Esophagus muscularis mucosa (tissue), 4 donors: ENCODE measurements around the gene MEIS2. TPM values are rescaled to one million over a fixed set of nuclear protein-coding genes. Genes with fewer than 3 reads are reported as not detected.

Experiments
- DNase-seq: peaks from one replicate; pipeline ENCODE4 v3.0.0-alpha.2; 2017; ENCODE audit errors: extremely low spot score
- H3K27ac ChIP-seq, 4 donors: fragments of 200-600 bp; sonication (generic); replicated peaks in 1 of 4; 1 replicate in 3 of 4; 2 replicates in 1 of 4; pipeline ENCODE4 v1.5.1; 2016 to 2019; ENCODE audit warnings: mild to moderate bottlenecking in 1 of 4
- H3K27me3 ChIP-seq, 4 donors: fragments of 200-600 bp; sonication (generic); one replicate each; pipeline versions ENCODE4 v1.5.1 to v1.6.0; 2016 to 2019
- H3K36me3 ChIP-seq, 4 donors: fragments of 200-600 bp; sonication (generic); one replicate each; pipeline ENCODE4 v1.5.1; 2016 to 2019
- H3K4me1 ChIP-seq, 4 donors: fragments of 200-600 bp; sonication (generic); one replicate each; pipeline ENCODE4 v1.5.1; 2016 to 2019
- H3K4me3 ChIP-seq, 4 donors: fragments of 200-600 bp; sonication (generic); 1 replicate in 2 of 4; 2 replicates in 2 of 4; pipeline ENCODE4 v1.5.1; 2016 to 2019; ENCODE audit warnings: mild to moderate bottlenecking in 4 of 4, moderate library complexity in 1 of 4
- H3K9me3 ChIP-seq, 4 donors: fragments of 200-600 bp; sonication (generic); 1 replicate in 3 of 4; 2 replicates in 1 of 4; pipeline ENCODE4 v1.5.1; 2016 to 2019
- CTCF ChIP-seq, 3 experiments: fragments of 200-600 bp in 2 of 3; fragments of 450-650 bp in 1 of 3; sonication (generic) in 2 of 3; IDR thresholded peaks; one replicate each; pipeline ENCODE4 v1.5.1; 2017 to 2019; ENCODE audit warnings: antibody characterized with exemption in 3 of 3, mild to moderate bottlenecking in 2 of 3, moderate library complexity in 1 of 3
- EP300 ChIP-seq: sonication (generic); formaldehyde crosslinking; IDR thresholded peaks from one replicate; pipeline ENCODE4 v1.6.1; 2017; ENCODE audit warnings: antibody characterized with exemption
- POLR2A ChIP-seq: fragments of 450-650 bp; IDR thresholded peaks from one replicate; pipeline ENCODE4 v1.6.1; 2017; ENCODE audit warnings: antibody characterized with exemption, moderate library complexity, mild to moderate bottlenecking, low read depth
- POLR2AphosphoS5 ChIP-seq, 2 donors: sonication (generic); formaldehyde crosslinking; IDR thresholded peaks; one replicate each; pipeline ENCODE4 v1.6.1; 2017; ENCODE audit warnings: antibody characterized with exemption in 2 of 2
- WGBS: methylation state at CpG from one replicate; pipeline ENCODE4 v1.1.5; 2018; 5-methylcytosine and 5-hydroxymethylcytosine counted together
- intact Hi-C: fragments of 100-400 bp; cut with DNase I; formaldehyde crosslinking; loops from one replicate; pipeline ENCODE4 v1.15.1; 2023
- total RNA-seq, 4 donors: library from RNA; depleted of rRNA; stranded (reverse); fragments of >200 nt; gene quantifications; one replicate each; pipeline versions ENCODE4 v1.1.0 to v1.2.1, GENCODE V29; 2016

MEIS2 gene
- total RNA-seq, 4 donors from 2014 or later = 53.8 to 106 (median 63.3) TPM

- Histone ChIP-seq H3K4me3 (no peak overlapping the region), H3K27ac (no peak overlapping the region), H3K36me3 (no peaks in the 10 kb centered on the region), H3K27me3 (no peaks in the 10 kb centered on the region), H3K9me3 (no peaks in the 10 kb centered on the region), H3K4me1 (peaks cover 26 to 33% (median 31%) of the 10 kb centered on the region in 4 donors)
- DNase-seq = no peak
- intact Hi-C loops = no loop called here
- 75% methylated on average over 2 of the region's 2 CpGs for WGBS
- TF ChIP-seq POLR2AphosphoS5 (IDR thresholded peaks at IDR 0.05) (no peak), EP300 (no peak), CTCF (IDR thresholded peaks at IDR 0.05) (no peak), POLR2A (no peak)
Observed at GRCh38 chr15:36912311-36912712, 188.0 kb downstream of the MEIS2 start.

GRCh38 chr15:36911322-36911944, 188.9 kb downstream of the MEIS2 start:
- no peak for TF ChIP-seq EP300
- no peak for TF ChIP-seq POLR2AphosphoS5 (IDR thresholded peaks at IDR 0.05)
- Histone ChIP-seq H3K36me3 (no peaks in the 10 kb centered on the region), H3K9me3 (no peaks in the 10 kb centered on the region), H3K4me1 (peaks cover 26 to 38% (median 30%) of the 10 kb centered on the region in 4 donors), H3K27ac (no peak overlapping the region), H3K4me3 (no peak overlapping the region), H3K27me3 (no peaks in the 10 kb centered on the region)
- DNase-seq = no peak
- WGBS = 71% methylated on average over 5 of the region's 5 CpGs
- intact Hi-C loops = no loop called here

- Histone ChIP-seq H3K4me3 (no peak overlapping the region), H3K27ac (no peak overlapping the region), H3K9me3 (no peaks in the 10 kb centered on the region), H3K4me1 (peaks cover 32 to 44% (median 36%) of the 10 kb centered on the region in 4 donors), H3K27me3 (no peaks in the 10 kb centered on the region), H3K36me3 (no peaks in the 10 kb centered on the region)
- 84% methylated on average over 4 of the region's 4 CpGs for WGBS
- TF ChIP-seq POLR2AphosphoS5 (IDR thresholded peaks at IDR 0.05) (no peak), EP300 (no peak)
- no peak for DNase-seq
- intact Hi-C loops = no loop called here
Observed at GRCh38 chr15:36908991-36909390, 191.4 kb downstream of the MEIS2 start.

- Histone ChIP-seq H3K9me3 (no peaks in the 10 kb centered on the region), H3K36me3 (no peaks in the 10 kb centered on the region), H3K4me1 (peaks cover 26 to 46% (median 40%) of the 10 kb centered on the region in 4 donors), H3K4me3 (no peak overlapping the region), H3K27me3 (no peaks in the 10 kb centered on the region), H3K27ac (no peak overlapping the region)
- DNase-seq = no peak
- TF ChIP-seq POLR2AphosphoS5 (IDR thresholded peaks at IDR 0.05) (no peak), POLR2A (no peak), EP300 (no peak), CTCF (IDR thresholded peaks at IDR 0.05) (no peak)
- 70% methylated on average over 3 of the region's 3 CpGs for WGBS
- intact Hi-C loops = no loop called here
Observed at GRCh38 chr15:36907295-36907694, 193.1 kb downstream of the MEIS2 start.

- no peak for TF ChIP-seq POLR2AphosphoS5 (IDR thresholded peaks at IDR 0.05)
- TF ChIP-seq POLR2A = no peak
- no peak for TF ChIP-seq EP300
- no peak for TF ChIP-seq CTCF (IDR thresholded peaks at IDR 0.05)
- H3K9me3 ChIP-seq = no peaks in the 10 kb centered on the region
- no peaks in the 10 kb centered on the region for H3K36me3 ChIP-seq
- DNase-seq = no peak
- H3K27me3 ChIP-seq = no peaks in the 10 kb centered on the region
- 76% methylated on average over 5 of the region's 5 CpGs for WGBS
- peak overlapping the region in 1 of 4 donors; percentile 7 for H3K27ac ChIP-seq
- H3K4me3 ChIP-seq = no peak overlapping the region
- H3K4me1 ChIP-seq = peaks cover 19 to 42% (median 36%) of the 10 kb centered on the region in 4 donors
- intact Hi-C loops = no loop called here
Observed at GRCh38 chr15:36905908-36906307, 194.4 kb downstream of the MEIS2 start.

GRCh38 chr15:36904715-36905114, 195.6 kb downstream of the MEIS2 start:
- Histone ChIP-seq H3K27ac (peak overlapping the region in 1 of 4 donors; percentile 28), H3K36me3 (no peaks in the 10 kb centered on the region), H3K9me3 (no peaks in the 10 kb centered on the region), H3K27me3 (no peaks in the 10 kb centered on the region), H3K4me3 (no peak overlapping the region), H3K4me1 (peaks cover 19 to 53% (median 41%) of the 10 kb centered on the region in 4 donors)
- no peak for DNase-seq
- 65% methylated on average over 3 of the region's 3 CpGs for WGBS
- TF ChIP-seq POLR2AphosphoS5 (IDR thresholded peaks at IDR 0.05) (no peak), CTCF (IDR thresholded peaks at IDR 0.05) (no peak), POLR2A (no peak), EP300 (no peak)
- intact Hi-C loops = no loop called here
